ENCODE data around the gene ZSWIM4. TPM values are rescaled to one million over a fixed set of nuclear protein-coding genes. Genes with fewer than 3 reads are reported as not detected.

The ZSWIM4 gene
- total and polyA plus RNA-seq, 2 of the 13 experiments (the other 11 are each of a cell fraction or from before 2014, with no cell fraction given): 0.33 to 0.86 TPM

DNA sequence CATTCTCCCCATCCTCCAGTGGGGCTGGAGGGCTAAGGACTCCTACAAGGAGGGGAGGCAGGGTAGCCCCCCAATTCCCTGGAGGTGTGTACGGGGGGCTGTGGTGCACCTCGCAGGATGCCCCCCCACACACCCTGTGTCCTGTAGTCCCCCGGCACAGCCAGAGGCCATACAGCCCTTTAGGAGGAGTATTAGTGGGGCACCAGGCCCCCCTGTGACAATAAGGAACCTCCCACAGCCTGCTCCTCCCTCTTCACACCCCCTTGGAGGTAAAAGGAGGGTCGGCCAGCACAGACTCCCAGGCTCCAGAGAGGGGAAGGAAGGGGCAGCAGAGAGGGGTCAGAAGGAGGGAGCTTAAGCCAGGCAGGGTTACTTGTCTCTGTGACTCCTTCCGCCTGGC is 81.6 kb downstream of the ZSWIM4 start, which contains the start of gene NANOS3:
TSS of gene NANOS3 (plus strand) at position 301 of the 400 bp plus-strand sequence. CDS start 115 bp downstream, outside the sequence.
- BruUV-seq (replicated peaks): no TSS peak
- H3K79me2 ChIP-seq (ENCODE audit: insufficient read depth, low read length): no peaks in the 10 kb centered on the region
- H2AFZ ChIP-seq (ENCODE audit: low read length): no peak within 1 kb of the TSS
- 38% methylated on average over 2 of the region's 5 CpGs for WGBS (ENCODE audit: low lambda C conversion rate)
- intact Hi-C loops (cut with micrococcal nuclease; ENCODE audit: unreplicated experiment): no loop called here
- H3K4me3 ChIP-seq (replicated peaks in 1 of 3; ENCODE audit: insufficient read depth in 1 of 3, low read depth in 2 of 3, low read length in 3 of 3): no peak within 1 kb of the TSS
- no peak within 1 kb of the TSS for H3K4me2 ChIP-seq (ENCODE audit: low read depth, low read length)
- no peaks in the 10 kb centered on the region; a peak in 1 of 5 replicates for H3K27me3 ChIP-seq (ENCODE audit: control insufficient read depth in 1 of 2, insufficient read depth in 2 of 2, low read length in 2 of 2)
- peaks cover 29% of the 10 kb centered on the region for H3K4me1 ChIP-seq (ENCODE audit: insufficient read depth, low read length)
- POLR2A ChIA-PET: no interaction called here
- ATAC-seq (no peak), FAIRE-seq (no peak), DNase-seq (ENCODE audit: low spot score) (no peak)
- H3K9ac ChIP-seq (ENCODE audit: insufficient read depth, low read depth, low read length): no peak within 1 kb of the TSS
- H3K36me3 ChIP-seq (replicated peaks in 1 of 2; ENCODE audit: control insufficient read depth in 1 of 2, insufficient read depth in 2 of 2, low read length in 2 of 2): no peaks in the 10 kb centered on the region
- no peak within 1 kb of the TSS for H3K27ac ChIP-seq (ENCODE audit: extremely low read length, insufficient read depth, low read length)
- in situ Hi-C loops (cut with HindIII; ENCODE audit: extremely low pct_ligation_motif_present, low pct_unique_long_range_greater_than_20kb): loop anchor here (10.0 to 25.0 kb wide), 2 partner anchors 282 to 535 kb away; partner anchors contain the start of gene DDX39A
- TF ChIP-seq, protein P1, sequence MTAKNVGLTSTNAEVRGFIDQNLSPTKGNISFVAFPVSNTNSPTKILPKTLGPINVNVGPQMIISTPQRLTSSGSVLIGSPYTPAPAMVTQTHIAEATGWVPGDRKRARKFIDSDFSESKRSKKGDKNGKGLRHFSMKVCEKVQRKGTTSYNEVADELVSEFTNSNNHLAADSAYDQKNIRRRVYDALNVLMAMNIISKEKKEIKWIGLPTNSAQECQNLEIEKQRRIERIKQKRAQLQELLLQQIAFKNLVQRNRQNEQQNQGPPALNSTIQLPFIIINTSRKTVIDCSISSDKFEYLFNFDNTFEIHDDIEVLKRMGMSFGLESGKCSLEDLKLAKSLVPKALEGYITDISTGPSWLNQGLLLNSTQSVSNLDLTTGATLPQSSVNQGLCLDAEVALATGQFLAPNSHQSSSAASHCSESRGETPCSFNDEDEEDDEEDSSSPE (CRISPR knock-in tag; IDR thresholded peaks at IDR 0.05): no peak
- TF ChIP-seq SNAPC4 (CRISPR knock-in tag; IDR thresholded peaks at IDR 0.05) (no peak), FOXO1 (CRISPR knock-in tag; IDR thresholded peaks at IDR 0.05) (no peak), PAF1 (CRISPR knock-in tag; IDR thresholded peaks at IDR 0.05) (no peak), TOPORS (CRISPR knock-in tag; IDR thresholded peaks at IDR 0.05) (no peak), ZSCAN21 (CRISPR knock-in tag; IDR thresholded peaks at IDR 0.05; ENCODE audit: borderline replicate concordance) (no peak)
- H4K20me1 ChIP-seq (ENCODE audit: insufficient read depth, low read length): no peaks in the 10 kb centered on the region
- H3K9me3 ChIP-seq (ENCODE audit: low read length): no peaks in the 10 kb centered on the region
- CTCF ChIA-PET (ENCODE audit: low intra/inter-chr PET ratio, low total read pairs): no interaction called here
